NCI-H1092 (cell line): ENCODE measurements around the gene KCNN3.
A peak's percentile ranks its signal among the peaks of the same experiment; 100 is the strongest.

ENCODE experiments used
- DNase-seq: peaks from one replicate; lab custom pipeline; 2025; lab: John Stamatoyannopoulos, UW

KCNN3 gene

GRCh38 chr1:154879038-154879421, 8.9 kb upstream of the KCNN3 start:
- DNase-seq = no peak

GRCh38 chr1:154878371-154879037, 8.4 kb upstream of the KCNN3 start:
- DNase-seq = peak; percentile 60

- no peak for DNase-seq
Observed at GRCh38 chr1:154877370-154877974, 7.4 kb upstream of the KCNN3 start.

- no peak for DNase-seq
Observed at GRCh38 chr1:154876842-154877369, 6.8 kb upstream of the KCNN3 start.

GRCh38 chr1:154874465-154874864, 4.4 kb upstream of the KCNN3 start:
- DNase-seq = no peak

GRCh38 chr1:154873321-154873950, 3.4 kb upstream of the KCNN3 start:
- no peak for DNase-seq

GRCh38 chr1:154871374-154871773, 1.3 kb upstream of the KCNN3 start:
- DNase-seq = no peak

- DNase-seq = no peak
Observed at GRCh38 chr1:154870734-154871133, 653 bp upstream of the KCNN3 start.

- peak; percentile 69 for DNase-seq
Observed at GRCh38 chr1:154869351-154870114, 548 bp downstream of the KCNN3 start.

- no peak for DNase-seq
Observed at GRCh38 chr1:154867841-154868605, 2.1 kb downstream of the KCNN3 start.

- no peak for DNase-seq
Observed at GRCh38 chr1:154867064-154867825, 2.8 kb downstream of the KCNN3 start.

GRCh38 chr1:154866257-154867063, 3.6 kb downstream of the KCNN3 start:
- DNase-seq = no peak

GRCh38 chr1:154865442-154866256, 4.4 kb downstream of the KCNN3 start:
- DNase-seq = no peak

GRCh38 chr1:154864189-154864975, 5.7 kb downstream of the KCNN3 start:
- no peak for DNase-seq

GRCh38 chr1:154863315-154864174, 6.5 kb downstream of the KCNN3 start:
- no peak for DNase-seq

GRCh38 chr1:154862907-154863306, 7.2 kb downstream of the KCNN3 start:
- DNase-seq = no peak

GRCh38 chr1:154861607-154862094, 8.4 kb downstream of the KCNN3 start:
- no peak for DNase-seq
